Measurements from ENCODE around the gene ULK2.

ULK2 gene

GRCh38 chr17:19747829-19748806, 119.6 kb downstream of the ULK2 start, which contains the start of gene ALDH3A1:
ALDH3A1 (minus strand) TSS chr17:19748298; CDS start chr17:19745129, 3,169 bp downstream.
- no peak for DNase-seq (ENCODE audit: low read depth in 2 of 2, low spot score in 1 of 2)

DNA sequence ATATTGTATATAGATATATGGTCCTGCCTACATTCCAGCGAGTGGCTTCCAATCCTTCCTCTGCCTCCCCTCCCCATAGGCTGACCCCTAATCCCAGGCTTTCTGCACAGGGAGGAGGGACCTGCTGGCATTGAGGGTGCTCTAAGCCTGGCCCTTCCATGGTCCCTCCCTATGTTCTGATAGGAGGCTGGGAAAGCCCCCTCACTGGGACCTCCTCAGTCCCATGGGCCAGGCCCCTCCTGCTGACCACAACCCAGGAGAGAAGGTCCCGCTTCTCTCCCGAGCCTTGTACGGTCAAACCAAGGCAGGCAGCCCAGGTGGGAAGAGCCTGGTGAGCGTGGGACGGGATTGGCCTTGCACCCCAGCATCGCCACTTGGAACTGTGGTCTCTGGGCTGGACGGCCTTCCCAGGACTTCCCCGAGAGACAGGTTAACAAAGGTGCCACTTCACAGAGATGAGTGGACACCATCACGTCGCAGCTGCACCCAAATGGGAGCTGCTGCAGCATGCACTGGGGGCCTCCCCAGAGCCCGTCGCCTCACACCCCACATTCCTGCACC, 120.5 kb downstream of the ULK2 start:
- DNase-seq (ENCODE audit: low read depth in 2 of 2, low spot score in 1 of 2) = no peak

GRCh38 chr17:19746517-19746916, 121.2 kb downstream of the ULK2 start:
- no peak for DNase-seq (ENCODE audit: low read depth in 2 of 2, low spot score in 1 of 2)

DNA sequence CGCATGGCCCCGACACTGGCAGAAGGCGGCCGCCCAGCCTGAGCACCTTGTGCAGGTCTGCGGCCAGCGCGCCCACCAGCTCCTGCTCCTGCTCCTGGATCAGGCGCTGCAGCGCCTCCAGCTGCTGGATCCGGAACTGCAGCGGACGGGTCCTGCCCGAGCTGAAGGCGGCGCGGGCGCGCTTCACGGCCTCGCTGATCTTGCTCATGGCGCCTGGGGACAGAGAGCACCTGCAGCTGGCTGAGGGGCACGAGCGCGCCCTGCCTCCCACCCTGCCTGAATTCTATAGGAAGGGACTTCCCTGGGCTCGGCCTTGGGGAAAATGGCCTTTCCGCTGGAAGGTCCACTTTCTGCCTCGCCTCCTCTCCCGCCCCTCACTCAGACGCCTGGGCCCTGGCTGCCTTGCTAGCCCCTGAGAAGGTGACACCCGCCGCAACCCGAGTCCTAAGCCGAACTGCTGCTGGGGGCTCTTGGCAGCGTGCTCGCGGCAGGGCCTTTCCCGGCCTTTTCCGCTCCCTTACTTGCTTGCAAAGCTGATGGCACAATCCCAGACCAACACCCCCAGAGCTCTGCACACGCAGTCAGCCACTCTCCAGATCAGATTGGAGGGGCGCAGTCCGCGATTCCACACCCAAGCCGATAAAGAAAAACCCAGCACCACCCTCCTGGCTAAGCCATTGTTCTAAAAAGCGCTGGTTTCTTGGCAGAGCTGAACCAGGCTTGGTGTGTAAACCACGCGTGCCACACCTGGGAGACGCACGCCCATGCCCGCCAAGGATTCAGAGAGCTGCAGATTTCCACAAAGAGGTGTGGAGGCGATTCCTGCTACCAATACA, 122.6 kb downstream of the ULK2 start:
- DNase-seq (ENCODE audit: low read depth in 2 of 2, low spot score in 1 of 2) = peak; percentile 46 to 60

DNA sequence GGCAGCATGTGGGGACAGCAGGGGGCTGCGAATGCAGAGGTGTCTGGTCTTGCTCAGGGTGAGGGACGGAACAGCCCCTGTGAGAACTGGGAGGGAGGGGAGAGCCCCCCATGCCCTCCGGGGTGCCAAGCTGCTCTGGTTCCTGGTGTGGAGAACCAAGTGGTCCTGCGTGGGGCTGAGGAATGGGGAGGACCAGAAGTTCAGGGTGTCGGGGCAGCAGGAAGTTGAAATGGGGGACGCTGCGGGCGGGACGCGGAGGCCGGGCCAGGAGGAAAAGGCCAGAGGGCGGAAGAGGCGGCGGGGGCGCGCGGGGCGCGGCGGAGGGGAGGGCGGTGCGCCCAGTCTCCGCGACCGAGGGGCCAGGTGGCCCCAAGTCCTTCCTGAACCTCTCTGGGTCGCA, 123.2 kb downstream of the ULK2 start:
- no peak for DNase-seq (ENCODE audit: low read depth in 2 of 2, low spot score in 1 of 2)

GRCh38 chr17:19743101-19744100, 124.3 kb downstream of the ULK2 start:
- no peak for DNase-seq (ENCODE audit: low read depth in 2 of 2, low spot score in 1 of 2)

DNA sequence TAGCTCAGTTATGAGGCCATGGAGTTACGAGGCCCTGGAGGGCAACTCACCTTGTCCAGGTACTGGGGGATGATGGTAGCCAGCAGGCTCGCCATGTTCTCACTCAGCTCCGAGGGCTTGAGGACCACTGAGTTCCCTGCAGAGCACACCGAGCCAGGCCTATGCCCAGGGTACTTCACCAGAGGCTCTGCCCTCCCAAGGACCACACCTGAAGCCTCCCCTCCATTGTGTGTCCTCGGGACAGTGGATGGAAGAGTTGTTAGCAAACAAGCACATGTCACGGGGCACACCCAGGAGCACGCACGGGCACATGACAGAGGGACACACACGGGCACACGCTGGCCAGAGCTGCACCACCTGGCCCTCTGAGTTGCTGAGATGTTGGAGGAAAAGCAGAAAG, 125.2 kb downstream of the ULK2 start:
- no peak for DNase-seq (ENCODE audit: low read depth in 2 of 2, low spot score in 1 of 2)

DNA sequence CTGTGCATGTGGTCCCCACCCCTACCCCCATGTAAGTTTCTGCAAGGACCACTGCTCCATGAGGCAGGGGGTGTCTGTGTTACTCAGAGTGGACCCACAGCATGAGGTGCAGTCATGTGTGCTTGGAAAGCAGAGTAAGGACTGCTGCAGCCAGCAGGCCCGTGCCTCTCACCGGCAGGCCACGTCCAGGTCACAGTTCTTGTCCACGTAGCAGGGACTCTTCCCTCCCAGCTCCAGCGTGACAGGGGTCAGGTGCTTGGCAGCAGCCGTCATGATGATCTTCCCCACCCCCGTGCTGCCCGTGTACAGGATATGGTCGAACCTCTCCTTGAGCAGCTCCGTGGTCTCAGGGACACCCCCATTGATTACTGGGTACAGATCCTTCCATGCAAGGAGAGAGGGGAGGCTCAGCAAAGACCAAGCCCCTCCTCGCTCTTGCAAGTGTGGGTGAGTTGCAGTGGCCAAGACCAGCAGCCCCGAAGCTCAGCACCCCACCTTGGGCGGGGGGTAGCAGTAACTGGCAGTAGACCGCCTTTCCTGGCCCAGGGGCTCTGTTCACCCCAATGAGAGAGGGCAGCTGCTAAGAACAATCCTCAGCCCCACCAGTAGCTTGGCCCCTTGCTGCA, 125.8 kb downstream of the ULK2 start:
- no peak for DNase-seq (ENCODE audit: low read depth in 2 of 2, low spot score in 1 of 2)

DNA sequence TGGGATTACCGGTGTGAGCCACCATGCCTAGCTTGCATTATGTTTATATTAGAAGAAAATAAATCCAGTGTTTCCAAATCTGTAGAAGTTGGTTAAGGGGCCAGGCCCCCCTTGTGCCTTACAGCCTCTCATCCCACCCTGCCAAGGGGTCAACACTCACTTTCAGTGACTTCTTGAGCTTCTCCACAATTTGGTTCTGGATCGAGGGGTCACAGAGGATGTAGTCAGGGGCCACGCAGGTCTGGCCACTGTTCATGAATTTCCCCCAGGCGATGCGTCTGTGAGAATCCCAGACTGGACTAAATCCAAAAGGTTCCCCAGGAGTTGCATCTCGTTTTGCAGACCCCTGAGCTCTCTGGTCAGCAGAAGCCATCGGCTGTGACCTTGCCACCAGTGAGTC, 126.8 kb downstream of the ULK2 start:
- no peak for DNase-seq (ENCODE audit: low read depth in 2 of 2, low spot score in 1 of 2)

DNA sequence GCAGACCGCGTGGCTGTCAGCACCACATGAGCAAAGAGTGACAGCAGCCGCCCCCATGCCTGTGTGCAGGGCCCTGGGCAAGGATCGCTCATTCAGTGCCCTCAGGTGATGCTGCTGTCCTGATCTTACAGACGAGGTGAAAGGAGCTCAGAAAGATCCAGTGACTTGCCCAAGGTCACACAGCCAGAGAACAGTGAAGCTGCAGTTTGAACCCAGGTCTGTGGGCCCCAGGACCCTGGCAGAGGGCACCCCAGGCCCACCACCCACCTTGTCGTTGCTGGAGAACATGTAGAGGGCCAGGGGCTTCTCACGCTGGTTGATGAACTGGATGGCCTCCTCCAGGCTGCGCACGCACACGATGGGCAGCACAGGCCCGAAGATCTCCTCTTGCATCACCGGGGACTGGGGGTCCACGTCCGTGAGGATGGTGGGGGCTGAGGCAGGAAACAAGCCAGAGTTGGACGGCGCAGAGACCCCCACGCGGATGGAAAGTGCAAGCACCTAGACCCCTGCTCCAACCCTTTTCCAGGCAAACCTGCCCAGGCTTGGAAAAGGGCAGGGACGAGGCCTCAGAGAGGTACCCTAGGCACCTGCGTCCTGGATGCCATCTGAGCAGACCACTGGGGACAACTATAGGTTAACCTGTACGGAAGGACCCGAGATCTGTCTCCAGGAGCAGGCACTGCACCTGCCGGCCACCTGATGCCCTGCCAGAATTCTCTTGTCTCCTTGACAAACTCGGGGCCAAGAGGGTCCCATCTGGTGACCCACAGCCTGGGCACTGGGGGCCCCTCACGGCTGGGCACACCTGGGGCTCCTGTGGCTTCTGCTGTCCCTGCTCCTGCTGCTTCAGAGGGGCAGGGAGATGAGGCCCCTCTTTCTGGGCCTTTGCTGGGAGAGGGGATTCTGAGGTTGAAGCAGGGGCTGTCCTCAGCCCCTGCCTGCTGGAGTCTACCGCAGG, 128.2 kb downstream of the ULK2 start:
- no peak for DNase-seq (ENCODE audit: low read depth in 2 of 2, low spot score in 1 of 2)

DNA sequence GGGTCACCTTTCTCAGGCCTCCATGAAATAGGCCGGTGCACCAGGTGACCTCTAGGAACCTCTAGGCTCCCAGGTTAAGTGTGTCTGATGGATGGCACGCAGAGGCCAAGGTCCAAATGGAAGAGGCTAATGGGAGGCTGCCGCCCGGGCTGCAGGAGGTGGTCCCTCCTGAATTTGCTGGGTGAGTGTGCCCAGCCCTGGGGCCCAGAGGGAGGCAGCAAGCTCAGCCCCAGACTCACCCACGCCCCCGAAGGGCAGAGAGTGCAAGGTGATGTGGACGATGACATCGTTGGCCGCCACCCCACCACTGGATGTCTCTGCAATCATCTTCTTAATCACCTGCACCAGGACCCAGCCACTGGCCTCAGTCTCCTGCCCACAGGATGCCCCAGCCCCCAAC, 129.0 kb downstream of the ULK2 start:
- no peak for DNase-seq (ENCODE audit: low read depth in 2 of 2, low spot score in 1 of 2)

DNA sequence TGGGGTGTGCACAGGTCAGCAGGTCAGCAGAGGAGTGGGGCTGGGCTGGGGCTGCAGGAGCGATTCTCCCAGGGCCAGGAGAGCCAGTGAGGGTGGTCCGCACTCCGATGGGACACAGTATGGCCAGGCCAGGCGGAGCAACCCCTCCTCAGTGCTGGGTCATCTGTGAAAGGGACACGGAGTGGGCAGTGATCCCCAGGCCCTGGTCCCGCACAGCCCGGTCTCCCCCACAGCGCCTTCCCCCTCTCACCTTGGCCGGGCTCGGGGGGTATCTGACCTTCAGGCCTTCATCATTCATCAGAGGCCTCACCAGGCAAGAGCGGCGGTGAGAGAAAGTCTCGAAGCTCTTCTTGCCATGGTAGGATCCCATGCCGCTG, 129.7 kb downstream of the ULK2 start:
- no peak for DNase-seq (ENCODE audit: low read depth in 2 of 2, low spot score in 1 of 2)

- DNase-seq (ENCODE audit: low read depth in 2 of 2, low spot score in 1 of 2) = no peak
Observed at GRCh38 chr17:19737305-19738072, 130.2 kb downstream of the ULK2 start.

GRCh38 chr17:19736071-19736470, 131.7 kb downstream of the ULK2 start:
- no peak for DNase-seq (ENCODE audit: low read depth in 2 of 2, low spot score in 1 of 2)

DNA sequence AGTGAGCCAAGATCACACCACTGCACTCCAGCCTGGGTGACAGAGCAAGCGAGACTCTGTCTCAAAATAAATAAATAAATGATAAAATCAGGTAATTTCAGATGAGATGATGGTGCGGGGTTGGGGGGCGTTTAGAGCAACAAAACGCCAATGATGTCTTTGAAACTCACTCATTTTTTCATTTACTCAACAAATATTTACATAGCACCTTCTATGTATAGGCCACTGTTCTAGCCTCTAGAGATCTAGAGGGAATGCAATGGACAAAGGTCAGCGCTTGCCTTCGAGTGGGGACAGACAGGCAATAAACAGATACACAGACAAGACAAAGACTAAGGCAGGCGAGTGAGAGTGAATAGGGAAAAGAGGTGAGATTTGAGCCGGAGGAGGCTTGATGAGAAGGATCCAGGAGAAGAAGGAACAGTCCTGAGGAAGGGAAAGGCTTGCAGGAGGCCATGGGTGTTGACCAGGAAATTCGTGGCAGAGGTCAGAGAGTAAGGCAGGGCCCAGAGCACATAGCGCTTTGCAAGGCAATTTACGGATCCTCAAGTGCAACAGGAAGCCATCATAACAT, 133.7 kb downstream of the ULK2 start:
- DNase-seq (ENCODE audit: low read depth in 2 of 2, low spot score in 1 of 2) = no peak

- no peak for DNase-seq (ENCODE audit: low read depth in 2 of 2, low spot score in 1 of 2)
Observed at GRCh38 chr17:19731626-19732025, 136.1 kb downstream of the ULK2 start.

GRCh38 chr17:19730843-19731242, 136.9 kb downstream of the ULK2 start:
- DNase-seq (ENCODE audit: low read depth in 2 of 2, low spot score in 1 of 2) = no peak

GRCh38 chr17:19729900-19730299, 137.8 kb downstream of the ULK2 start:
- no peak for DNase-seq (ENCODE audit: low read depth in 2 of 2, low spot score in 1 of 2)
